GM18511 (cell line): Measurements from ENCODE around the gene TMEM225B.
"Not testable (repeated sequence)": the region's sequence is repeated elsewhere in the genome, so short reads cannot be mapped to it uniquely, and the experiment has no call there.

Experiments used
- ATAC-seq: cut with Tn5 transposase; IDR thresholded peaks from one replicate; pipeline ENCODE4 v1.9.1; 2021; ENCODE audit warnings: mild to moderate bottlenecking, moderate library complexity; ENCODE audit not compliant: unreplicated experiment

The TMEM225B gene, protein sequence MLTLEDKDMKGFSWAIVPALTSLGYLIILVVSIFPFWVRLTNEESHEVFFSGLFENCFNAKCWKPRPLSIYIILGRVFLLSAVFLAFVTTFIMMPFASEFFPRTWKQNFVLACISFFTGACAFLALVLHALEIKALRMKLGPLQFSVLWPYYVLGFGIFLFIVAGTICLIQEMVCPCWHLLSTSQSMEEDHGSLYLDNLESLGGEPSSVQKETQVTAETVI

DNA sequence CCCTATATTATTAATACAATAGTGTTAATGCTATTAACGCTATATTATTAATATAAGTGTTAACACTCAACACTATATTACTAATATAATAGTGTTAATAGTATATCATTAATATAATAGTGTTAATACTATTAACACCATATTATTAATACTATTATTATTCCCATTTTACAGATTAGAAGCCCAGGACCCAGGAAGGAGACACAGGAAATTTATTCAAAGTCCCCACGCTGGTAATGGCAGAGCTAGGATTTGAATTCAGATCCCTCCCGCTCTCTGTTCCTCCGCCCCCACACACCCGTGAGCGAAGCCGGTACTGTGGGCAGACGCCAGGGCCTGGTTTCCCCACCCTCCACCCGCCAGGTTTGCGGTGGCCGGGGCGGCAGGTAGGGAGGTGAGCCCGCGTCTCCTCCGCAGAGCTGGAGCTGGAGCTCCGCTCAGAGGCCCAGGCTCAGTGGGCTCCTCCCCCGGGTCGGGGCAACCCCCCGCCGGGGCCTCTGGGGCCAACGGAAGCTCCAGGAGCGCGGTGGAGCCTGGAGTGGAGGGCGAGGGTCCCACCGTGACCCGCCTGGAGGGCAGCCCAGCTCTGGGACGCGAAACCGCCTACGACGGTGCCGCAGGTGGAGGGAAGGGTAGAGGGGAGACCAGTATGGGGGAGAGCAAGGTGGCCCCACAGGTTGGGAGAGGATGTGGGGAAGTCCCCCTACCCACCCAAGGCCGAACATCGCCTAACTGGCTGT is at the start of gene TMEM225B:
Gene TMEM225B, plus strand, starts transcription at position 506 of the 740 bp plus-strand sequence. CDS start 6,122 bp downstream, outside the sequence.
- ATAC-seq, result no peak

GRCh38 chr7:99549545-99549944 is 48.5 kb upstream of the TMEM225B start:
- not testable (repeated sequence) for ATAC-seq

DNA sequence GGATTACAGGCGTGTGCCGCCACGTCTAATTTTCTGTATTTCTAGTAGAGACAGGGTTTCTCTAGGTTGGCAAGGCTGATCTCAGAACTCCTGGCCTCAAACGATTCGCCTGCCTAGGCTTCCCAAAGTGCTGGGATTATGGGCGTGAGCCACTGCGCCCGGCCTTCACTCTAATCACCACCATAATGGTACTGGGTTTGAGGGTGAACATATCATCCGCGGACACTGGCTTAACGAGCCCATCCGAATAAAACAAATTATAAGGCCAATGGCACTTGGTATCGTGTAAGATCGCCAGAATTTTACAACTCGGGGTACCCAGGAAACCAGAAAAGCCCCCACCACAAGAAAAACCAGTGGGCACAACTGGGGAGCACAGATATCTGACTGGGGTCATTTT is 46.7 kb upstream of the TMEM225B start:
- ATAC-seq, result no peak

- peak; percentile 97 for ATAC-seq
These were observed 46.2 kb upstream of the TMEM225B start, which contains the start of gene FAM200A for GRCh38 chr7:99551767-99552463. FAM200A (minus strand) TSS chr7:99552114; CDS start chr7:99548407, 3,707 bp downstream.

DNA sequence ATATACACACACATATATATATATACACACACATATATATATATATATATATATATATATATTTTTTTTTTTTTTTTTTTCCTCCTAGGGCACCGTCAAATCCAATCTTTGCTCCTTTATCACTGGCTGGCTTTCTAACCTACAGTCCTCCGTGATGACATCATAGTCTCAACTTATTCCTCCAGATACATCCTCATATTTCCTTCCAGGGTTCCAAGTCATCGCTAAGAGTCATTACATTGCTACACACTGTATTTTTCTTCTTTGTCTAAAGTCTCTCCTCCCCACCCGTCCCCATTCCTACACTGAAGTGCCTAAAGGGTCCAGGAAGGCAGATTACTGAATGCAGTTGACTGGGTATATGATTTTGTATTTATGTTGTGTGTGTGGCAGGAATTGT is 45.0 kb upstream of the TMEM225B start:
- no peak for ATAC-seq

- no peak for ATAC-seq
These were observed 43.1 kb upstream of the TMEM225B start for GRCh38 chr7:99554939-99555338.

- no peak for ATAC-seq
These were observed 40.9 kb upstream of the TMEM225B start for GRCh38 chr7:99557196-99557607.

- peak; percentile 57 for ATAC-seq
These were observed 40.1 kb upstream of the TMEM225B start for GRCh38 chr7:99557940-99558305.

DNA sequence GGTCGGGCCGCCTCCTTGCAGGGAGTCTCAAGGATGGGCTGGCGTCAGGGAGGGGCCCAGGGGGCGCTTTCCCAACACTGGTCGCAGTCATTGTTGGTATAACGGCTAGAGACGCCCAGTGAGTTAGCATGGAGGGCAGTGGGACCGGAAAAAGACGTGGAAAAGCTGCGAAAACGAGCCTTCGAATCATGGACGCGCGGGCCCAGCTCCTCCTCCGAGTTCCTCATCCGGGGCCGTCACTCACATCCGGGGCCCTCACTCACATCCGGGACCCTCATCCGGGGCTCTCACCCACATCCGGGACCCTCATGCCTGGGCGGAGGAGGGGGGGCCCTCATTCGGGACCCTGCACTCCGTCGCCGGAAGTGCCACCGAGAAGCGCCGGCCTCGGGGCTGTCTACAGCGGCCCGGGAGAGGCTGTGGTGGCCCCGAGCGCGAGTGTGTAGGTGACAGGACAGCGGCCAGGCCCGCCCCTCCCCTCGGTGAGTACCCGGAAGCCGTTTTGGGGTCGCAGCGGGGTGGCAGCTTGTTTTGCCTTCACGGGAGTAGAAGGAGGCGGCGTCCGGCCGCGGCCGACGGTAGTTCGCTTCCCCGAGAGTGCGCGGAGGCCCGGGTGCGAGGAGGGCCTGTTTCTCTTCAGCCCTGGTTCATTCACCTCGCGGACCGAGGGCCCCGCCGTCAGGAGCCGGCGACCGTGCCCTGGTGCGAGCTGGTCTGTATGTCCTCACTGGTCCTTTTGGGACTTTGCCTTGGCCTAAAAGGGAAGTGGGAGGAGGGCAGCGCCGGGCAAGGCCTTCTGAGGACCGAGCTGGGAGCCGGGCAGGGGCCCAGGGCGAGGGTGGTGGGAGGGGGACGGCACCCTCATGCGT is 39.5 kb upstream of the TMEM225B start, which contains the start of gene ZNF655:
Gene ZNF655, plus strand, starts transcription at position 337 of the 869 bp plus-strand sequence. CDS start 1,918 bp downstream, outside the sequence.
- ATAC-seq, result peak; percentile 86

DNA sequence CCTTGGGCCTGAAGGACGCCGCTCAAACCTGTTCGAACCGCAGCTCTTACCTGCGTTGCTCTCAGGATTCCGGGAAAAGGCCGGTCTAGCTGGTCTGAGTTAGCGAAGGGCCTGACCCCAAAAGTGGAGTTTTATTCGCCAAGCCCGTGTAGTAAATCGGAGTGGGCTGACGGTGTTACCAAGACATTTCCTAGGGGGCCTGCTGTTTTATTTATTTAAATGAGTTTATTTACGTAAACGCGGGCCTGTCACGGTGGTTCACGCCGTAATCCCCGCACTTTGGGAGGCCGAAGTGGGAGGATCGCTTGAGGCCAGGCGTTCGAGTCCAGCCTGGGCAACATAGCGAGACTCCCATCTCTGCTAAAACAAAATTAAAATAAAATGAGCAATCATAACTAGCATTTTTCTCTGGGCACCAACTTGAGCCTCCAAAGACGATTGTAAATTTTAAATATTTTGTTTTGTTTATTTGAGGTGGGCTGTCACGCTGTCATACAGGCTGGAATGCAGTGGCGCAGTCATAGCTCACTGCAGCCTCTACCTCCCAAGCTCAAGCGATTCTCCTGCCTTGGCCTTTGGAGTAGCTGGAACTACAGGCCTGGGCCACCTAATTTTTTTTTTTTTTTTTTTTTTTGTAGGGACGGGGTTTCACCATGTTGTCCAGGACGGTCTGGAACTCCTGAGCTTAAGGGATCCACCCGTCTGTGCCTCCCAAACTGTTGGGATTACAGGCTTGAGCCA is 38.7 kb upstream of the TMEM225B start:
- ATAC-seq, result no peak

GRCh38 chr7:99560834-99561736 is 37.0 kb upstream of the TMEM225B start:
- ATAC-seq, result no peak

DNA sequence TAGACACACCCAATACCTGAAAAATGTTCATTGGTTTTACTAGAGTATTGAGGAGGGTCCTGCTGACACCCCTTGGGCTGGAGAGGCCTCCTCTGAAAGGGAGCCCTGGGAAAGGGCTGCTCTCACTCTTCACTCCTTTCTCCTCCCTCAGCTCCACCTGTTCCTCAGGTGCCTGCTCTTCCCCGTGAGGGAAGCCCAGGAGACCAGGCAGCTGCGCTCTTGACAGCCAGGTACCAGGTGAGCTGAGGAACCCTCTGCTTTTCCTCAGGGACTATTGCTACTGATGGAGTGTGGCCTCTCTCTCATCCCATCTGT is 36.4 kb upstream of the TMEM225B start:
- ATAC-seq, result no peak

DNA sequence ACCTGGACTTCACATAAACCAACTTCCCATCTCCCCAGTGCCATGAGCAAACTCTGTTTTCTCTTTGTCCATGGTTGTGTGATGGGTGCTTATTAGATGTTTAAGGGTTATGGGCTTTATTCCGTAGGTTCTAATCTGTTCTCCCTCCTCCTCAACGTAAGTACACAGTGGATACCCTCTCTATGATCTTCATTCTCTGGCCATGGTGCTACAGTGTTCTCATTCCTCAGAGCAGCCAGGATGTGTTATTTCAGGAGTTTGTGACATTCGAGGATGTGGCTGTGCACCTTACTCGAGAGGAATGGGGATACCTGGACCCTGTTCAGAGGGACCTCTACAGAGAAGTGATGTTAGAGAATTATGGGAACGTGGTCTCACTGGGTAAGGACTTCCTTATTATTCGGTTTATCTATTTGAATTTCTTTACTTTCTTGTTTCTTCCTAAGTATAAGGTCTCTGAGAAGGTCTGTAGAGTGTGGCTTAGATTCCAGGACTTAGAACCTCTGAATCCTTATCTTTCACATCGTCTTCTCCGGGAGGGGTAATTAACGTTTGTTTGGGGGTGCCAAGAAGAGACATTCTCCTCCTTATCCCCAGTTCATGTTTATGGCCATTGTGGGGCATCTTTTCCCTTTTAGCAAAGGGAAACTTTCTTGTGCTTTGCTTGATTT is 35.8 kb upstream of the TMEM225B start:
- no peak for ATAC-seq

GRCh38 chr7:99562832-99563231 is 35.2 kb upstream of the TMEM225B start:
- ATAC-seq, result no peak

GRCh38 chr7:99563650-99564049 is 34.4 kb upstream of the TMEM225B start:
- ATAC-seq, result no peak

GRCh38 chr7:99568770-99569169 is 29.3 kb upstream of the TMEM225B start:
- not testable (repeated sequence) for ATAC-seq

DNA sequence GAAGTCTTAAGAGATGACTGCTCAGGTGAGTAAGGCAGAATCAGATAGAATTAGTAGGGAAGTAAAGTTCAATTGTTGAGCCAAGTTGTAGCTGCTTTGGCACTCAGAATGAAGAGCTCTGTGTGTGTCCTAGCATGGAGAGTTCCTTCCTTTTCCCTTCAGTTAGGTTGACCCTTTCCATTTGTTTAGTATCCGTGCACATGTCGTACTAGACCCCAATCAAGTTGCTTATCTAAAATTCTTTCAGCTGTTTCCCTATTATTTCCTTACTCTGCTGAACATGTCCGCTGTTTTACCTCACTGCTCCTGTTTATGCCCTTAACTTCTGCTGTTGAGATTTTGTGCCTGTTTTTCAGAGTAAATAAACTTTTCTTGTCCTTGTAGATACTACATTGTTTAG is 26.3 kb upstream of the TMEM225B start:
- no peak for ATAC-seq

DNA sequence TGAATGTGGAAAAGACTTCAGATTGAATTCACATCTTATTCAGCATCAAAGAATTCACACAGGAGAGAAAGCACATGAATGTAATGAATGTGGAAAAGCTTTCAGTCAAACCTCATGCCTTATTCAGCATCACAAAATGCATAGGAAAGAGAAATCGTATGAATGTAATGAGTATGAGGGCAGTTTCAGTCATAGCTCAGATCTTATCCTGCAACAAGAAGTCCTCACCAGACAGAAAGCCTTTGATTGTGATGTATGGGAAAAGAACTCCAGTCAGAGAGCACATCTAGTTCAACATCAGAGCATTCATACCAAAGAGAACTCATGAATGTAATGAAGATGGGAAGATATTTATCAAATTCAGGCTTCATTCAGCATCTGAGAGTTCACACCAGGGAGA is 24.8 kb upstream of the TMEM225B start:
- no peak for ATAC-seq

DNA sequence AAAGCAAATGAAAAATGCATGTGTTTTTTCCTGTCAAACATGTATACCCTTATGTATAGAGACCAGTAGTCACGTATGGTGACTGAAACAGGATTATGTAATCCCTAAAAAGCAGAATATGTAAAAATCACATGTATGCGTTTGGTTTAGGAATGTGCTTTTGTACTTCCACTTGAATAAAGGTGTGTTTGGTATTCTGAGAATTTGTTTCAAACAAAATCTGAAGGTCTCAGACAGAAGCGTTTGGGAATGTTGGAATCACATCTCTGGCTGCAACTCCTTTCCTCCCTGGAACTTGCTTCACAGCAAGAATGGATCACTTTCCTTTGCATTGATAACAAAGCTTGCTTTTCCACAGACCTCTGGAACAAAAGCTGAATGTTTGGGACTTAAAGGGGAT is 21.8 kb upstream of the TMEM225B start:
- ATAC-seq, result no peak
